Stimulated activated CD8-positive, alpha-beta memory T cell treated with anti-CD3 and anti-CD28 coated beads, Interleukin-4, amount 100 ng/mL, for 24 hours (primary cell): ENCODE data around the gene FLT1.

Source experiments
- DNase-seq: peaks from one replicate; pipeline ENCODE4 v3.0.0-alpha.2; 2020; ENCODE audit warnings: low read depth

FLT1 gene

DNA sequence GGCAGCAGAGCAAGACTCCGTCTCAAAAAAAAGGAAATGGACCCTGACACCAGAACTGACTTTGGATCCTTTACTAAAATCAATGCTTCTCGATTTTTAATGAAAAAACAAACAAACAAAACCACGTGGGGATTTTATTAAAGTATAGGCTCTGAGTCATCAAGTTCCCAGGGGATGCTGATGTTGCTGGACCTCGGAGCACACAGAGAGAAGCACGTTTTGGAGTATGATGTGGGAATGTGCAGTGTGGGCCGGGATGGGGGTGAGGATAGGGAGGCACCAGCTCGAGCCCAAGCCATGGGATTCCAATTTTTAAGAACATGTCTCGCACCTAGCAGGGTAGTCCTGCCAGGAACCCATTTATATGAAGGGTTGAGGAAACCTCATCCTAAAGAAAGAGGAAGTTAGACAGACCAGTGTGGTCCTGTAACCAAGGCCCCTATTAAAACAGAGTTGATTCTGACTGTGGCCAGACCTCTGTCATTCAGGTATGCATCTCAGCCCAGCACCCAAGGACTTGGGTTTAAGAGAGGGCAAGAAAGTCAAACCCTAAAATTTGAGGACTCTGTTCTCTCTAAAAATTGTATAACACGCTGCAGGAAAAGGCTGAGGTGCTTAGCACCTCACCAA is 6.4 kb downstream of the FLT1 start:
- no peak for DNase-seq

DNA sequence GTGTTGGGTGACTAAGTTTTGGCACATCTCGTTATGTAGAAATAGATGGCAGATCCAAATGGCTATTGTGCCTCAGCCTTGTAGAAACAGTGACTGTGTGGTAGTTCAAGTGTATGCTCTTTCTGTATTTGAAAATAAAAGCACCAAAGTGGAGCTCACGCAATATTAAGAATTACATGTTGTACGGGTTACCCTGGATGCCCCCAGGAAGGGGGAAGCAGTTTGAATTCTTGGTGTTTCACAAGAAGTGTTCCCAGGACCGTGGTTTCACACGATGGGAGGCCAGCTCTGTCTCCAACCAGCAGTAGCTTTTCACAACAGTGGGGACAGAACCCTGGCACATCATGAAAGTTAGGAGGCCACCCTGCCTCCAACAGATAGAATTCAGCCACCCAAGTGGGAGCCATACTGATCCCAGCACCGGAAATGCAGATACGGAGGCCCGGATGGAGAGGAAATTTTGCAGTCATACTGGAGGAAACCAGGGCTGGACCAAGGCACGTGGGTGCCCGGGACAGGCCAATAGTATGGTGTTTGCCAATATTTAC is 8.9 kb downstream of the FLT1 start:
- DNase-seq, result no peak

DNA sequence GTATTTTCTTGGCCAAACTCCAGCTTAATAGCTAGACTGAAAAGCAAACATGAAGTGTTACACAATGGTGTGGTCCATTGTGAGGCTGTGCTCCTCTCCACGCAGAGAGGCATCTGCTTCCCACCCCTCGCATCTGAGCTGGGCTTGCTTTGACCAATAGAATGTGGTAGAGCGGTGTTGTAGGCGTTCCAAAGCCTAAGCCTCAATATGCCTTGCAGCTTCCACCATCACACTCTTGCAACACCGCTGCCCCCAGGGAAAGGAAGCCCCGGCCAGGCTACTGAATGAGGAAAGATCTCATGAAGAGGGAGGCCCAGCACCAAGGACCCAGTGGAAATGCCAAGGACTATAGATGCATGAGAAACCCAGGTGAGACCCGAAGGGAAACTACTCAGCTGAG is 9.4 kb downstream of the FLT1 start:
- no peak for DNase-seq

DNA sequence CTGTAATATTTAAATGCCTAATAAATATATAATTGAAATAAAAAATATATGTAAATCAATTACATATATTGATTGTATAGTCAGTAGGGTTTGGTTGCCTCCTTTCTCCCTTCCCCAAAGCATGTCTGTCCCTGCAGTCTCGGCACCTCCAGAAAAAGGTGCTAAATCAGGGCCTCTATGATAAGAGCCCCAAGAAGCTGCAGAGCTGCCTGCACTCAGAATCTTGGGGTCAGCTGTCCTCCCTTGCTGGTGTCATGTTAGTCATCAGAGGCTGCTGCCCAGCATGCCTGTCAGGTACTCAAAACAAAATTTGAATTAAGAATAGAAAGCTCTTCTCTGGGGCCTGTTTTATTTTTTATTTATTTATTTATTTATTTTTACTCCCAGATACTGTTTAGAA is 9.8 kb downstream of the FLT1 start:
- DNase-seq, result no peak

DNA sequence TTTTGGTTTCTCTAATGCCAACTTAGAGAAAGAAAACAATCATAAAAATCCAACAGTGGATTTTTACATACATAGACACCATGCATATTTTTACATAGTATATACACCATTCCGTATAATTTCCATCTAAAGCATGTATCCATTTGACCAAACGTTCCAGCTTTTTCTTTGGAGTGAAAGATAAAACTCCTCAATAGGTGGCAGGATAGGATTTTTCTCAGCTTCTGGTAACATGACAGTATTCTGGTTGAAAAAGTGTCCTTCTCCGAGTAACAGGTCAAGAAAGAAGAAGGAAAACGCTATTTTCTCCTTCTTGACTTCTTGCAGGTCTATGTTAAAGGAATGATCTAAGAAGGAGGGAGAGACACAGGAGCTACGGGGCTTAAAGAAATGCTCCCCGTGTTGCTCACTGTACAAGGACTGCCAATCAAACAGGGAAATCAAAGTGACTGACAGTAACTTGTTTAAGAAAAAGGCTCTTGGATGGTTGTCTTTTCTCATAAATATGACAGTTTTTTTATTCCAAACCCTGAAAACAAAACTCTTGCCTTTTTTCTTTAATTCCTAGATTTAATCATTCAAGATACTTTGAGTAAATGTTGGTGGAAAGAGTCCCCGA is 11.5 kb downstream of the FLT1 start:
- no peak for DNase-seq

DNA sequence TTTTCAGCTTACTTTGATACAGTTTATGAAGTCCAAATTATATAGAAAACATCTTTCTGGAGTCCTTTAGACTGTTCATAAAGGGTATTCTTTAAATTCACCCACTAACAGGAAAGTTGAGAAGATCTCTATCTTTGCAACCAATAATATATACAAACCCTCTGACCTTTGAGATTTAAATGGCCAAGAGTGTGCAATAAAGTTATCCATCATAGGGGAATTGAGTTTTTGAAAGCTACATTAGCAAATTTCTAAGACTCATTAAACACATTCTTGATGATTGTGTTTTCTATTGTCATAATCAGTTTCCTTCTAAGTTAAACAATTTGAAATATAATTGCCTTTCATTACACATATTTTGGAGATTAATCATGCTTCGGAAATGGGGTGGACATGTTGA is 15.9 kb downstream of the FLT1 start:
- DNase-seq, result no peak

DNA sequence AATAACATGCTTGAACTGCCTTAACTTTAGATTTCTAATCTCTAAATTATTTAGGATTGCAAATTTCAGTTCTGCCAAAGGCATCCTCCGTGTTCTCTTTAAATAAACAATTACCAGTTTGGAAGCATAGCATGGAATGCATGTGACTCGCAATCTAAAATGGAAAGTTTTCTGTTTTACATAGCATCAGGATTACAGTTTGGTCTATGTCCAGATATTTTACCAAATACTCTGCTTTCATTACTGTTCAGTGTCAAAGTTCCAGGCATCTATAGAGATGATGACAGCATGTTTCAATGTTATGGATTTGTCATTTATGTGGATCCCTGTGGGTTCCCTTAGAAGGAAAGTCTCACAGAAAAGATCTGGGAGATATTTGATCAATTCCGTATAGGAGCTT is 16.8 kb downstream of the FLT1 start:
- DNase-seq, result no peak

DNA sequence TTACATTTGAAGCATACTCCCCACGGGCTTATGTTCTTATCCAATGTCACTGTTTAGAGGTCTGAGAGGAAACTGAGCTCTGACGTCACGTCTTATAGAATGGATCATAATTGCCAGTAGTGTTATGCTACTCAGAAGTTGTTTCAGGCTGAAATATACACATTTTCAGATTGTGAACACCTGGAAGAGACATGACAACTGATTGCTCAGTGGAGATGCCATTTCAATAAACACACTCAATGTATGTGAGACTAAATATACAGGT is 17.3 kb downstream of the FLT1 start:
- DNase-seq, result no peak

DNA sequence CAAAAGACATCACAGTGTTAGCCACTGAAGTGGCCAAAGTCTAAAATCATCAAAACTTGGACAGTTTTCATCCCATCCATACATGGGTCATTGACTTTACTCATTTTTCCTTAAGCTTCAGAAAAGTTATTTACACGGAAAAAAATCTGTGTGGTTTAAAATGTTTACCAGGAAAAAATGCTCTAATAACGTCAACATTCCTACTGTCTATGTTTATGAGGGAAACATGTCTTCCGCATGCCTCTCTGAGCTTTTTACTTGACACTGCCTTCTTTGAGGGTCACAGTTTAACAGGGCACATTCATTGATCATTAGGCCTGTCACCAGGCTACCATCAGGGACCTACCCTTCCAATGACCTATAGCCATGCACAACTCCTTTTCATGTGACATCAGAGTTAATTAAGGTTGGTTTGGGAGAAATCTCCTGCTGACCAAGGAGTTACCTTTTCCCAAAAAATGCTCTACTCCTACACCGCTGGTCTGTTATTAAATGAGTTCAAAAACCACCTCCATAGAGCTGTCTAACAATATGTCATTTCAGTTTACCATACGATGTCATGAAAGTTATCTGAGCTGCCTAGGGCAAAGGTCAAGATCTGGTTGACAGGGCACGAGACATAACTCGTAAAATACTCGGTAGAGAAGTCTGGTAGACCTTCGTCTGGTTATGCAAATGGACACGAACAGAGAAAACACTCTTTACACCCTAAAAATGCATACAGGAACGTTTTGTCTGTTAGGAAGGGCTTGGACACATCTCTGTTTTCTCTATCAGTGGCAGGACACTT is 17.8 kb downstream of the FLT1 start:
- no peak for DNase-seq

DNA sequence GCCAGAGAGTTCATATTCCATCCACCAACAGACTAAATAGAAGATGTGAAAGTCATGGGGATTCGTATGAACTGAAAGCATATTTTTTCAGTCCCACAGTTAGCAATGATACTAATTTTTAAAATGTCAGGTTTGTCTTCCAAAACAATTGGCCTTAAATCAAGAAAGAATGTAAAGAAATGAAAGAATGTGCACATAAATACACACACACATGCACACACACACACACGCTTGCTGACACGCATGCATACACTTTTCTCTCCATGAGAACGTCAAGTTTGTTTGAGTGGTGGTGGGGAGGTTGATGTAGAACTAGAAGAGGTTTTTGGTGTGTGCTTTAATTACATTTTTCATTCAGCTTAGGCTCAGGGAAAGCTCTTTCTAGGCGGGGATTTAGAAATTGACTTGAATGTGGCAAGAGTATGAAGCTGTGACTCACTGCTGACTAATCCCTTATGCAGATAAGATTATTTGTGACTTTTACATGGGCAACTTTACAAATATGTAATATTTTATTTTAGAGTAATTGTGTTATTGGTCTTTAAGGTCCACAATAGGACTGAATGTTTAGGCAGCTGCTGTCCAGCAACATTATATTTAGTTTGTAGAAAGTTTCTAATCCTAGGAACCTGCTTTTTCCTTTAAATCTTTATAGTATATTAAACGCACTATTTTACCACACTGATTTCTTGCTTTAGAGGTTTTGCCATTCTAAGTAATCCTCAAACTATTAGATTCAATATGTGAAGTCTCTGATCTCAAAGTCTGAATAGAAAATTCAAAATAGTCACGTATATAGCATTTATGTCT is 18.8 kb downstream of the FLT1 start:
- DNase-seq, result no peak

DNA sequence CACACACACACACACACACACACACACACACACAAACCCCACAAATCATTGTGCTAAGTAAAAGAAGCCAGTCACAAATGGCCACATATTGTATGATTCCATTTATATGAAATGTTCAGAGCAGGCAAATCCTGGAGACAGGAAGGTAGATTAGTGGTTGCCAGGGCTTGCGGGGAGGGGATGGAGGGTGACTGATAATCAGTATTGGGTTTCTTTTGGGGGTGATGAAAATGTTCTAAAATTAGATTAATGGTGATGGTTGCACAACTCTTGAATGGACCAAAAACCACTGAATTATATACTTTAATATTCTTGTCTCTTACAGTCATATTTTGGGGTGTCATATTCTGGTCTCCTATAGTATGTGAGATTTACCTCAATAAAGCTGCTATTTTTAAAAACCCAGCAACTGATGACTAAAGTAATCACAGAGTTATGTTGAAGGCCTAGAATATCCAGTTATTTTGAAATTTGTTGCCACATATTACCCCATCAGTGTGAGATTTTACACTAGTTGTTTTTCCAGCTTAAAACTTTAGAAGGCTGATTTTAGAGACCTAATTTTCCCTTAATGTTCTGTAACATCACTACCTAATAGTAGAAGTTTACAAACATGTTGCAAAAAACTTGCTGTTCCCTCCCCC is 20.3 kb downstream of the FLT1 start:
- no peak for DNase-seq

DNA sequence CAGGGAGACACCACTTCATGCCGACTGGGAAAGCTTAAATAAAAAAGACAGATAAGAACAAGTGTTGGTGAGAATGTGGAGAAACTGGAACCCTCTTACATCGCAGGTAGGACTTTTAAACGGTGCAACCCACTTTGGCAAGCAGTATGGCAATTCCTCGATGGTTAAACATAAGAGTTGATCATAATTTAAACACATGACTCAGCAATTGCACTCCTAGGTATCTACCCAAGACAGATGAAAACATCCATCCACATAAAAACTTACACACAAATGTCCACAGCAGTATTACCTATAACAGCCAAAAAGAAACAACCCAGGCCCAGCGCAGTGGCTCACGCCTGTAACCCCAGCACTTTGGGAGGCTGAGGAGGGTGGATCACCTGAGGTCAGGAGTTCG is 21.9 kb downstream of the FLT1 start:
- no peak for DNase-seq

DNA sequence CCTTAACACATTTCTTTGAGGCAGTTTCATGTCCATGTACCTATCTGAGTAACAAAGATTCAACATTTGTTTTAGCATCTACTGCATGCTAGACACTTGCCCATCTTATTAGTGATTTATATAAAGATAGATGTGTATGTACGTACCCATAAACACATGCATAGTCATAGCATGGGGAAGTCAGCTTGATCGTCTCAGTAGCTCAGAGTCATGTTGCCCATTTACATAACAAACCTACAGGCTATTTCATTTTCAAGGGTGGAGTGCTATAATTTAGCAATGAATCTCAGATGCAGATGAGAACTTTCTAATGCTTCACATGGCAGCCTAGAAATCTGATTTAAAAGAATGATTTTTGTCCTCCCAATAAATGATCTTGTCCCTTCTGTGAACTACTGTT is 23.5 kb downstream of the FLT1 start:
- no peak for DNase-seq

DNA sequence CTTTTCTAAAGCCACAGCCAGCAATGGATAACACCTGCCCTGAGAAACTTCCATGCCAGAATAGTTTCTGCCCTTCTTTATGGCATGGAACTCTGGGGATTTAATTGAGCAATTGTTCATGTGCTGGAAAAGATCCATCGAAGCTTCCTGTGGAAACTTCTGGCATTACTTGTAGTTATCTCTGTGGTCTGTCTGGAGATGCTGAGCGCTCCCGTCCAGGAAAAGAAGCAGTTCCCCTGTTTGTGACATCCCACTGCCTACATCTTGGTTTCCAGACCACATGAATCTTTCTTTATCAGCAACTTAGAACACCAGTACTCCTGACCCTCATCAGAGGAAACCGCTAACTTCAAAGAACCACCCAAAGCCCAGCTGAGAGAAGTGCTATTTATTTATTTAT is 24.6 kb downstream of the FLT1 start:
- DNase-seq, result no peak

DNA sequence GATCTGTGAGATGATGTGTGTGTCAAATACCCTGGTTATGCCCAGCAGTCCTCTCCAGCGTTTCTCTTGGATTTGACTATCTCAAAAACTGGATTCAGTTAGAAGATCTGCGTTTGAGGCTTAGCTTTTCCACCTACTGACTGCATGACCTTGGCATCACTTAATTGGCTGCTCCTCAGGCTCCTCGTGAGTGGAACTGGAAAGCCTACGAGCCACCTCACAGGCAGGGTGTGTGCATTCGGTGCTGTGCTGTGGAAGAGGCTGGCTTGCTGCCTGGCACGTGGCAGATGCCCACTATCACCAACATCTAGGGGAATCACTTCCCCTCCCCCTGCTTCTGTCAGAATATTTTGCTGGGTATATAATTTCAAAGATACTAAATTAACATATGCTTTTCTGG is 25.6 kb downstream of the FLT1 start:
- DNase-seq, result no peak

DNA sequence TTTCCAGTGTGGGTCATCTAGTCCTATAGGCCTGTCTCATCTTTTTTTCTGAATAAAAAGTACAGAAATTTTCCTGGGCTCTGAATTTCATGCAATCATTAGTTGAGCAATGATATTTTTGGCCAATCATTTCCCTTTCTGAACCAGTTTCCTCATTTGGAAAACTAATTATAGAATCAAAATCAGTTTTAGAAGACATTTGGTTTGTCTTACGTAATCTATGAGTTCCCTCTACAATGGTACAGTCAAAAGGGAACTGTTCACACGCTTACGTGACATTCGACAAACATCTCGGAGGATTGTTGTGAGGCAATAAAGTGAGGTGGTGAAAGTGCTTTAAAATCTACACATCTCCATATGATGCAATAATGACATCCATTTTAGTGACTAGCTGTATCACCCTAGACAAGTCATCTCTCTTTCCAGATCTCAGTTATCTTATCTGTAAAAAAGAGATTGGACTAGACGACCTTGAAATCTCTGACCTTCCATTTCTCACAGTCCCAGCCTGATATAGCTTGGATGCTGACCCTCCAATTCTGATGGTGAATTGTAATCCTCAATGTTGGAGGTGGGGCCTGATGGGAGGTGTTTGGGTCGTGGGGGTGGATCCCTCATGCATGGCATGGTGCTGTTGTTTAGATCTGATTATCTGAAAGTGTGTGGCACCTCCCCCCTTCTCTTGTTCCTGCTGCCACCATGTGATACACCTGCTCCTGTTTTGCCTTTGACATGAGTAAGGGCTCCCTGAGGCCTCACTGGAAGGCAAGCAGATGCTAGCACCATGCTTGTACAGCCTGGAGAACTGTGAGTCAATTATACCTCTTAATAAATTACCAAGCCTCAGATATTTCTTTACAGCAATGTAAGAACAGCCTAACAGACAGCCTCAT is 26.7 kb downstream of the FLT1 start:
- DNase-seq, result no peak

DNA sequence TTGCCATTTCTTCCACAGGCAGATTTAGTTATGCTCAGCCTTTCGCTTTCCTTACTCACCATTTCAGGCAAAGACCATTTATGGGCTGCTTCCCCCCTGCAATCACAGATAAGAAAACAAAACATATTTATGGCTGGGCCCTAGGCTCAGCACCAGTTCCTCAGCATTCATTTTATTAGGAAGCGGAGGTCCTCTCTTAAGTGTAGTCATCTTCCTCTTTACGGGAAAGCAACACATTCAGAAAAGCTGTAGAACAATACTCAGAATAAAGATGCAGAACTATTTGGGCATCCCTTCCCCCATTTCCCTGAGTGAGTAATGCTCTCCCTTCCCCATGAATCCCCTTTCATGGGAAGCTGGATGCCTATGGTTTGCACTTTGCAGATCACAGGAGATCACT is 27.9 kb downstream of the FLT1 start:
- DNase-seq, result no peak

DNA sequence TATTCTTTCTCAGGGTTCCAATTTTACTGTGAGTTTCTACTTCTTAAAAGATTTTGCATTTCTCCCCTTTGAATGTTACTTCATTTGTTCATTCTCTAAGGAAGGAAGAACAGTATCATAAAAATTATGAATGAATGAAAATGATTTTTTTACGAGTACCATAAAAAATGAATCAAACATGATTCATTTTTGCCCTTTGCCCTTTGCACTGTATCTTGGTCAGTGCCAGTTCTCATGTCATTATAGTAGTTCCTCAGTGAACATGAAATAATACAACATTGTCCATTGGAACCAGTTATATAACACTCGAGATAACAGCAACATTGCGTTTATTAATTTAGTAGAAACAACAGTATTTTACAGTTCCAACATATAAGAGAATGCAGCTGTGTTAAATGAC is 28.8 kb downstream of the FLT1 start:
- DNase-seq, result no peak

DNA sequence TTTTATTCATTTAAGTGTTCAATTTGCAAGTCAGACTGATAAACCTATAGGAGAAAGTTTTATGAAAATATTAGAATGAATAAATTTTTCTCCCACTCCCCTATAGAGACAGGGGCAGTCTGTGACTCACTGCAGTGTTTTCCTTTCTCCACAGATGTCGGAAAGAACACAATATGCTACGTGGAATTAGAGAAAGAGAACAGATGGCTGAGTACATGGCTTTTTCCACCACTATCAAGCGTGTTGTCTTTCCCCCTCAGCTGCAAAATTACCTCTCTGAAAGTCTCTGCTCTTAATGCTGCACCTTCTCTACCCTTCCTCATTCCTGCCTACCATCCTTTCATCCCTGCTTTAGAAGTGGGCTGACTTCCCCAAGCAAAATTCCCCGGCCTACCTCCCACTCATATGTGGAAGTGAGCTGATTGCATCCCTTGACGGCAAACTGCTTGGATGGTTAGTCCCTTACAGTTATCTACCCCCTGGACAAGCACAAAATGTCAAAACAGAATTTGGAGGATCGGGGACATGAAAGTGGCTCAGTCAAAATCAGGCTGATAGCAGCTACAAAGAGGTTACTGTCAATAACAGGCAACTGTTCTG is 30.0 kb downstream of the FLT1 start:
- DNase-seq, result no peak

DNA sequence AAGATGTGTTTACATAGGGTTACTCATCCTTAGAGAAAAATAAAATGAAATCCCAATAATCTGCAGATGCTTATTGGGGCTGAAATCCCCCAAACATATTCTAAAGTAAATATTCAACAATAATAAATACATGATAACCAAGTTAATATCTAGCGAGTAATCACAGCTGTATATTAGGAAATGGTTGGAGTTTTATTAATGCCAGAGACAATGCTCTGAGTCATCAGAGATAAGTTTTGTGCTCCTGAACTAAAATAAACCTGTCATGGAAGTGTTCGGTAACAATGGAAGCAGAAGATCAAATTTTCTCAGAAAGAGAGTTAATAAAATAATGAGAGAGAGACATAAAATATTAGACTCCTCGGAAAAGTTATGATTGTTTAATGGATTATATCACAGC is 31.4 kb downstream of the FLT1 start:
- no peak for DNase-seq

DNA sequence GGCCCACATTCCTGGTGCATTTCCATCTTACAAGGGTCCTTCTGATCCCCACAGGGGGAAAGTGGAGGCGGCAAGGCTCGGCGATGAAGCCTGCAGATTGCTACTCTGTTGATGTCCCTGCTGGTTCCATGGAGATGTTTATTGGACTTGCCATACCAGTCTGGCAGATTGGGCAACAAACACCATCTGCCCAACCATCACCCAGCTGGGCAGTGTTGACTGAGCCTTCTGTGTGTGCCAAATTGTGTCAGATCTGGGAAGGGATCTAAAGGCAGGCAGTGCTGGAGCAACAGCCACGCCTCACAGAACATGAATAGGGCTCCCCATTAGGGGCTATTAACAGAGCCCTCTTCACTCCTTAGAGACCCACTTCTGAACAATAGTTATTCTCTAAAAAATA is 35.0 kb downstream of the FLT1 start:
- DNase-seq, result no peak
